Measurements from ENCODE around the gene RHOJ.

Gene RHOJ

GRCh38 chr14:63193236-63193635, 11.0 kb upstream of the RHOJ start:
- Mint-ChIP-seq H3K36me3 (no peaks in the 10 kb centered on the region), H3K9me3 (peaks cover 6% of the 10 kb centered on the region), H3K4me3 (no peak overlapping the region), H3K4me1 (no peaks in the 10 kb centered on the region), H3K27ac (no peak overlapping the region), H3K27me3 (no peaks in the 10 kb centered on the region)
- no peak for ATAC-seq

- H3K4me1 Mint-ChIP-seq = no peaks in the 10 kb centered on the region
- no peaks in the 10 kb centered on the region for H3K36me3 Mint-ChIP-seq
- no peak for ATAC-seq
- H3K9me3 Mint-ChIP-seq = no peaks in the 10 kb centered on the region
- no peak overlapping the region for H3K4me3 Mint-ChIP-seq
- H3K27ac Mint-ChIP-seq = no peak overlapping the region
- H3K27me3 Mint-ChIP-seq = peaks cover 8% of the 10 kb centered on the region
Observed at GRCh38 chr14:63200035-63200740, 4.1 kb upstream of the RHOJ start.

- peaks cover 8% of the 10 kb centered on the region for H3K27me3 Mint-ChIP-seq
- no peak for ATAC-seq
- H3K36me3 Mint-ChIP-seq = no peaks in the 10 kb centered on the region
- no peaks in the 10 kb centered on the region for H3K9me3 Mint-ChIP-seq
- no peak overlapping the region for H3K27ac Mint-ChIP-seq
- H3K4me3 Mint-ChIP-seq = no peak overlapping the region
- no peaks in the 10 kb centered on the region for H3K4me1 Mint-ChIP-seq
Observed at GRCh38 chr14:63200767-63201166, 3.5 kb upstream of the RHOJ start.

- Mint-ChIP-seq H3K4me1 (no peaks in the 10 kb centered on the region), H3K27ac (no peak overlapping the region), H3K36me3 (no peaks in the 10 kb centered on the region), H3K4me3 (no peak overlapping the region), H3K9me3 (no peaks in the 10 kb centered on the region), H3K27me3 (peaks cover 8% of the 10 kb centered on the region)
- ATAC-seq = no peak
Observed at GRCh38 chr14:63203015-63203414, 1.2 kb upstream of the RHOJ start.

GRCh38 chr14:63203618-63204406, 431 bp upstream of the RHOJ start:
- H3K4me3 Mint-ChIP-seq = no peak overlapping the region
- peaks cover 8% of the 10 kb centered on the region for H3K27me3 Mint-ChIP-seq
- no peaks in the 10 kb centered on the region for H3K36me3 Mint-ChIP-seq
- no peak for ATAC-seq
- H3K27ac Mint-ChIP-seq = no peak overlapping the region
- H3K9me3 Mint-ChIP-seq = no peaks in the 10 kb centered on the region
- H3K4me1 Mint-ChIP-seq = no peaks in the 10 kb centered on the region

GRCh38 chr14:63205044-63205575, 867 bp downstream of the RHOJ start:
- no peaks in the 10 kb centered on the region for H3K9me3 Mint-ChIP-seq
- no peaks in the 10 kb centered on the region for H3K36me3 Mint-ChIP-seq
- H3K27me3 Mint-ChIP-seq = peaks cover 8% of the 10 kb centered on the region
- H3K4me1 Mint-ChIP-seq = no peaks in the 10 kb centered on the region
- H3K27ac Mint-ChIP-seq = no peak overlapping the region
- H3K4me3 Mint-ChIP-seq = no peak overlapping the region
- ATAC-seq = no peak

GRCh38 chr14:63205866-63206265, 1.6 kb downstream of the RHOJ start:
- Mint-ChIP-seq H3K4me1 (no peaks in the 10 kb centered on the region), H3K27me3 (peaks cover 5% of the 10 kb centered on the region), H3K27ac (no peak overlapping the region), H3K9me3 (no peaks in the 10 kb centered on the region), H3K4me3 (no peak overlapping the region), H3K36me3 (no peaks in the 10 kb centered on the region)
- no peak for ATAC-seq

- Mint-ChIP-seq H3K27me3 (no peaks in the 10 kb centered on the region), H3K9me3 (no peaks in the 10 kb centered on the region), H3K4me1 (no peaks in the 10 kb centered on the region), H3K36me3 (no peaks in the 10 kb centered on the region), H3K4me3 (no peak overlapping the region), H3K27ac (no peak overlapping the region)
- ATAC-seq = no peak
Observed at GRCh38 chr14:63209160-63209559, 4.9 kb downstream of the RHOJ start.

- Mint-ChIP-seq H3K27me3 (no peaks in the 10 kb centered on the region), H3K36me3 (no peaks in the 10 kb centered on the region), H3K4me3 (no peak overlapping the region), H3K9me3 (no peaks in the 10 kb centered on the region), H3K27ac (no peak overlapping the region), H3K4me1 (no peaks in the 10 kb centered on the region)
- ATAC-seq = no peak
Observed at GRCh38 chr14:63210812-63211211, 6.6 kb downstream of the RHOJ start.

- no peaks in the 10 kb centered on the region for H3K36me3 Mint-ChIP-seq
- no peaks in the 10 kb centered on the region for H3K9me3 Mint-ChIP-seq
- H3K27ac Mint-ChIP-seq = no peak overlapping the region
- H3K27me3 Mint-ChIP-seq = no peaks in the 10 kb centered on the region
- ATAC-seq = no peak
- no peak overlapping the region for H3K4me3 Mint-ChIP-seq
- H3K4me1 Mint-ChIP-seq = no peaks in the 10 kb centered on the region
Observed at GRCh38 chr14:63212209-63212608, 8.0 kb downstream of the RHOJ start.

GRCh38 chr14:63212776-63213500, 8.7 kb downstream of the RHOJ start:
- H3K4me1 Mint-ChIP-seq = no peaks in the 10 kb centered on the region
- H3K4me3 Mint-ChIP-seq = no peak overlapping the region

GRCh38 chr14:63214417-63215196, 10.4 kb downstream of the RHOJ start:
- Mint-ChIP-seq H3K4me1 (no peaks in the 10 kb centered on the region), H3K27ac (no peak overlapping the region), H3K27me3 (no peaks in the 10 kb centered on the region), H3K4me3 (no peak overlapping the region), H3K36me3 (no peaks in the 10 kb centered on the region), H3K9me3 (no peaks in the 10 kb centered on the region)
- ATAC-seq = no peak

More at GRCh38 chr14:63212776-63213500, 8.7 kb downstream of the RHOJ start:
- no peaks in the 10 kb centered on the region for H3K27me3 Mint-ChIP-seq
- ATAC-seq = no peak
- H3K27ac Mint-ChIP-seq = no peak overlapping the region
- H3K9me3 Mint-ChIP-seq = no peaks in the 10 kb centered on the region
- no peaks in the 10 kb centered on the region for H3K36me3 Mint-ChIP-seq

GRCh38 chr14:63220526-63220925, 16.3 kb downstream of the RHOJ start:
- H3K4me1 Mint-ChIP-seq = no peaks in the 10 kb centered on the region
- H3K27ac Mint-ChIP-seq = no peak overlapping the region
- no peaks in the 10 kb centered on the region for H3K36me3 Mint-ChIP-seq
- no peaks in the 10 kb centered on the region for H3K9me3 Mint-ChIP-seq
- no peak overlapping the region for H3K4me3 Mint-ChIP-seq
- ATAC-seq = no peak
- H3K27me3 Mint-ChIP-seq = no peaks in the 10 kb centered on the region

GRCh38 chr14:63223596-63223995, 19.4 kb downstream of the RHOJ start:
- no peaks in the 10 kb centered on the region for H3K36me3 Mint-ChIP-seq
- ATAC-seq = no peak
- H3K27ac Mint-ChIP-seq = no peak overlapping the region
- no peaks in the 10 kb centered on the region for H3K4me1 Mint-ChIP-seq
- no peaks in the 10 kb centered on the region for H3K27me3 Mint-ChIP-seq
- no peak overlapping the region for H3K4me3 Mint-ChIP-seq
- H3K9me3 Mint-ChIP-seq = no peaks in the 10 kb centered on the region

- H3K27ac Mint-ChIP-seq = no peak overlapping the region
- ATAC-seq = no peak
- no peaks in the 10 kb centered on the region for H3K4me1 Mint-ChIP-seq
- H3K4me3 Mint-ChIP-seq = no peak overlapping the region
- H3K9me3 Mint-ChIP-seq = no peaks in the 10 kb centered on the region
- H3K27me3 Mint-ChIP-seq = no peaks in the 10 kb centered on the region
- no peaks in the 10 kb centered on the region for H3K36me3 Mint-ChIP-seq
Observed at GRCh38 chr14:63224196-63224595, 20.0 kb downstream of the RHOJ start.
